ENCODE results near the gene MYCL. TPM values are rescaled to one million over a fixed set of nuclear protein-coding genes. Genes with fewer than 3 reads are reported as not detected.

The MYCL gene
- total and polyA plus RNA-seq, 10 of the 15 experiments (the other 5 are each of a cell fraction or from before 2014, with no cell fraction given): 0.11 to 1.4 (median 0.40) TPM; not detected in 1

DNA sequence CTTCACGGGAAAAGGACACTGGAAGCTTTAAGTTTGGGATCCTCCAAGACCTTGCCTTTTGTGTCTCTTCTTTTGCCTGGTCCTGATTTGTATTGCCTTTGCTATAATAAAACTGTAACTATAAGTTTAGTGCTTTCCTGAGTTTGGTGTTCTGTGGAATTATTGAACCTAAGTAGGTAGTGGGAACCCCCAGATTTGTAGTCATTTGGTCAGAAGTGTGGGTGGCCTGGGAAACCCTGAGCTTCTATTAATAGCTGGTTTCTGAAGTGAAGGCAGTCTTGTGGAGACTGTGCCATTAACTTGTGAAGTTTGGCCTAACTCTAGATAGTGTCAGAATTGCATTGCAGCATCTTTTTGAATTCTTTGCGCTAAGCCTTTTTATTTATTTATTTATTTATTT lies 6.8 kb upstream of the MYCL start:
- no peak overlapping the region for H3K9ac ChIP-seq (ENCODE audit: control insufficient read depth, insufficient read depth, low read length)
- ChIA-PET RAD21 (ENCODE audit: unreplicated experiment) (interaction anchor here (0.7 to 1.7 kb wide), 5 partner anchors 65 to 141 kb away, joined by 3 to 6 read pairs (median 3); no protein-coding TSS in a partner anchor), SMC1A (ENCODE audit: uncharacterized antibody, unreplicated experiment) (interaction anchor here (0.7 to 2.2 kb wide), 10 partner anchors 10 to 131 kb away, joined by 3 to 11 read pairs (median 4); no protein-coding TSS in a partner anchor), POLR2A (interaction anchor here (1.1 to 1.4 kb wide), 2 partner anchors 54 to 79 kb away, joined by 3 to 4 read pairs; no protein-coding TSS in a partner anchor), CTCF (interaction anchor here (1.2 to 6.3 kb wide), 7 partner anchors 10 to 130 kb away, joined by 3 to 39 read pairs (median 5); no protein-coding TSS in a partner anchor)
- intact Hi-C loops (cut with micrococcal nuclease; ENCODE audit: unreplicated experiment) (no loop called here), in situ Hi-C loops (cut with MboI) (no loop called here)
- BruUV-seq (replicated peaks): no TSS peak
- H3K4me3 ChIP-seq: no peak overlapping the region
- H3K4me1 ChIP-seq (ENCODE audit: control insufficient read depth, insufficient read depth, low read length): 0 out of 2 replicates have a peak, but pooled peaks cover 5% of the 10 kb centered on the region
- H4K20me1 ChIP-seq (ENCODE audit: control insufficient read depth, insufficient read depth): no peaks in the 10 kb centered on the region
- H3K9me3 ChIP-seq (replicated peaks; ENCODE audit: control insufficient read depth, insufficient read depth, low read length): peaks cover 13% of the 10 kb centered on the region; the same call in 2 of the 3 replicates
- no peak overlapping the region for H2AFZ ChIP-seq (ENCODE audit: control insufficient read depth, low read depth, low read length)
- no peak overlapping the region; the same call in 1 of the 2 replicates for H3K4me2 ChIP-seq (ENCODE audit: control insufficient read depth, insufficient read depth)
- H3K79me2 ChIP-seq (ENCODE audit: control insufficient read depth, insufficient read depth, low read length): no peaks in the 10 kb centered on the region
- 29% methylated on average over 2 of the region's 2 CpGs for WGBS (ENCODE audit: insufficient coverage, insufficient replicate concordance, low lambda C conversion rate, missing lambda C conversion rate)
- FAIRE-seq (no peak), ATAC-seq (peak; percentile 77), DNase-seq (ENCODE audit: low read depth, low spot score) (peak; percentile 46)
- no peaks in the 10 kb centered on the region for H3K36me3 ChIP-seq (ENCODE audit: control insufficient read depth in 2 of 2, insufficient read depth in 2 of 2, low read length in 1 of 2)
- peak overlapping the region; percentile 58 for H3K27ac ChIP-seq (ENCODE audit: control insufficient read depth, insufficient read depth)
- H3K27me3 ChIP-seq (replicated peaks in 1 of 2; ENCODE audit: control insufficient read depth in 2 of 2, insufficient read depth in 2 of 2, low read length in 1 of 2): no peaks in the 10 kb centered on the region
- TF ChIP-seq RBBP5 (conservative IDR thresholded peaks at IDR 0.05) (no peak), CREM (IDR thresholded peaks at IDR 0.05; ENCODE audit: low read depth) (peak; percentile 46; the same call in 1 of the 2 replicates), FOXM1 (IDR thresholded peaks at IDR 0.05; ENCODE audit: low read depth, low read length) (peak; percentile 49; the same call in 1 of the 2 replicates), NFIC (IDR thresholded peaks at IDR 0.05; ENCODE audit: low read depth, low read length) (peak; percentile 54), WRNIP1 (IDR thresholded peaks at IDR 0.05; ENCODE audit: borderline replicate concordance, low read depth, low read length) (no peak), RUNX3 (IDR thresholded peaks at IDR 0.05; ENCODE audit: low read length) (peak; percentile 84), EGR1 (IDR thresholded peaks at IDR 0.05; ENCODE audit: borderline replicate concordance in 1 of 2, low read depth in 2 of 2, low read length in 2 of 2) (0 out of 3 replicates have a peak, but pooled peaks of 1 of the 2 experiments have one; percentile 17), CBX3 (IDR thresholded peaks at IDR 0.05; ENCODE audit: borderline replicate concordance, low read depth) (no peak), MEF2B (IDR thresholded peaks at IDR 0.05; ENCODE audit: partially characterized antibody, poor library complexity, severe bottlenecking) (no peak), ZNF622 (IDR thresholded peaks at IDR 0.05) (no peak), STAT3 (IDR thresholded peaks at IDR 0.05; ENCODE audit: low read depth, low read length) (no peak), NR2F1 (conservative IDR thresholded peaks at IDR 0.05) (no peak), YY1 (IDR thresholded peaks at IDR 0.05; ENCODE audit: low read depth, low read length) (no peak), CHD4 (IDR thresholded peaks at IDR 0.05) (no peak), SMAD5 (IDR thresholded peaks at IDR 0.05; ENCODE audit: low read depth) (no peak), TAF1 (IDR thresholded peaks at IDR 0.05; ENCODE audit: borderline replicate concordance, low read depth, low read length) (no peak), SP1 (IDR thresholded peaks at IDR 0.05; ENCODE audit: low read depth, low read length) (no peak), CEBPB (IDR thresholded peaks at IDR 0.05; ENCODE audit: borderline replicate concordance in 1 of 2, low read depth in 2 of 2, low read length in 2 of 2) (no peak), ZSCAN29 (IDR thresholded peaks at IDR 0.05) (no peak)
- TF ChIP-seq, protein P1, sequence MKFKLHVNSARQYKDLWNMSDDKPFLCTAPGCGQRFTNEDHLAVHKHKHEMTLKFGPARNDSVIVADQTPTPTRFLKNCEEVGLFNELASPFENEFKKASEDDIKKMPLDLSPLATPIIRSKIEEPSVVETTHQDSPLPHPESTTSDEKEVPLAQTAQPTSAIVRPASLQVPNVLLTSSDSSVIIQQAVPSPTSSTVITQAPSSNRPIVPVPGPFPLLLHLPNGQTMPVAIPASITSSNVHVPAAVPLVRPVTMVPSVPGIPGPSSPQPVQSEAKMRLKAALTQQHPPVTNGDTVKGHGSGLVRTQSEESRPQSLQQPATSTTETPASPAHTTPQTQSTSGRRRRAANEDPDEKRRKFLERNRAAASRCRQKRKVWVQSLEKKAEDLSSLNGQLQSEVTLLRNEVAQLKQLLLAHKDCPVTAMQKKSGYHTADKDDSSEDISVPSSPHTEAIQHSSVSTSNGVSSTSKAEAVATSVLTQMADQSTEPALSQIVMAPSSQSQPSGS (IDR thresholded peaks at IDR 0.05; ENCODE audit: low read length): peak; percentile 33; the same call in 1 of the 2 replicates
- TF ChIP-seq, protein P2, sequence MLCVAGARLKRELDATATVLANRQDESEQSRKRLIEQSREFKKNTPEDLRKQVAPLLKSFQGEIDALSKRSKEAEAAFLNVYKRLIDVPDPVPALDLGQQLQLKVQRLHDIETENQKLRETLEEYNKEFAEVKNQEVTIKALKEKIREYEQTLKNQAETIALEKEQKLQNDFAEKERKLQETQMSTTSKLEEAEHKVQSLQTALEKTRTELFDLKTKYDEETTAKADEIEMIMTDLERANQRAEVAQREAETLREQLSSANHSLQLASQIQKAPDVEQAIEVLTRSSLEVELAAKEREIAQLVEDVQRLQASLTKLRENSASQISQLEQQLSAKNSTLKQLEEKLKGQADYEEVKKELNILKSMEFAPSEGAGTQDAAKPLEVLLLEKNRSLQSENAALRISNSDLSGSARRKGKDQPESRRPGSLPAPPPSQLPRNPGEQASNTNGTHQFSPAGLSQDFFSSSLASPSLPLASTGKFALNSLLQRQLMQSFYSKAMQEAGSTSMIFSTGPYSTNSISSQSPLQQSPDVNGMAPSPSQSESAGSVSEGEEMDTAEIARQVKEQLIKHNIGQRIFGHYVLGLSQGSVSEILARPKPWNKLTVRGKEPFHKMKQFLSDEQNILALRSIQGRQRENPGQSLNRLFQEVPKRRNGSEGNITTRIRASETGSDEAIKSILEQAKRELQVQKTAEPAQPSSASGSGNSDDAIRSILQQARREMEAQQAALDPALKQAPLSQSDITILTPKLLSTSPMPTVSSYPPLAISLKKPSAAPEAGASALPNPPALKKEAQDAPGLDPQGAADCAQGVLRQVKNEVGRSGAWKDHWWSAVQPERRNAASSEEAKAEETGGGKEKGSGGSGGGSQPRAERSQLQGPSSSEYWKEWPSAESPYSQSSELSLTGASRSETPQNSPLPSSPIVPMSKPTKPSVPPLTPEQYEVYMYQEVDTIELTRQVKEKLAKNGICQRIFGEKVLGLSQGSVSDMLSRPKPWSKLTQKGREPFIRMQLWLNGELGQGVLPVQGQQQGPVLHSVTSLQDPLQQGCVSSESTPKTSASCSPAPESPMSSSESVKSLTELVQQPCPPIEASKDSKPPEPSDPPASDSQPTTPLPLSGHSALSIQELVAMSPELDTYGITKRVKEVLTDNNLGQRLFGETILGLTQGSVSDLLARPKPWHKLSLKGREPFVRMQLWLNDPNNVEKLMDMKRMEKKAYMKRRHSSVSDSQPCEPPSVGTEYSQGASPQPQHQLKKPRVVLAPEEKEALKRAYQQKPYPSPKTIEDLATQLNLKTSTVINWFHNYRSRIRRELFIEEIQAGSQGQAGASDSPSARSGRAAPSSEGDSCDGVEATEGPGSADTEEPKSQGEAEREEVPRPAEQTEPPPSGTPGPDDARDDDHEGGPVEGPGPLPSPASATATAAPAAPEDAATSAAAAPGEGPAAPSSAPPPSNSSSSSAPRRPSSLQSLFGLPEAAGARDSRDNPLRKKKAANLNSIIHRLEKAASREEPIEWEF (IDR thresholded peaks at IDR 0.05; ENCODE audit: insufficient replicate concordance, low read depth, low read length): no peak

All from GM12878 (cell line).